Measurements from ENCODE around the gene CDHR4. TPM values are rescaled to one million over a fixed set of nuclear protein-coding genes. Genes with fewer than 3 reads are reported as not detected.
A peak's percentile ranks its signal among the peaks of the same experiment; 100 is the strongest.

CDHR4 gene
- total and polyA plus RNA-seq, 2 of the 8 experiments (the other 6 are each of a cell fraction or from before 2014, with no cell fraction given) = 0.50 to 0.60 TPM

GRCh38 chr3:49802719-49803464, 3.2 kb upstream of the CDHR4 start, which contains the start of gene INKA1 (continued):
- peak in 2 of 3 experiments; percentile 89 to 94; a peak in 3 of 4 replicates for TF ChIP-seq CTCF (IDR thresholded peaks at IDR 0.05; ENCODE audit: control extremely low read depth in 1 of 3, insufficient read depth in 1 of 3, low read depth in 1 of 3, low read length in 3 of 3)
- TF ChIP-seq SIN3A (conservative IDR thresholded peaks at IDR 0.05 in 1 of 2, IDR thresholded peaks at IDR 0.05 in 1 of 2; ENCODE audit: low read depth in 1 of 2, low read length in 2 of 2) = peak in 1 of 2 experiments; percentile 81; a peak in 2 of 4 replicates
- peak; percentile 7 for TF ChIP-seq TAF7 (optimal IDR thresholded peaks at IDR 0.05; ENCODE audit: borderline replicate concordance, low read depth, low read length)
- peak; percentile 50; the same call in 1 of the 2 replicates for TF ChIP-seq MAX (IDR thresholded peaks at IDR 0.05)
